Non-pigmented ciliary epithelial cell (primary cell): Measurements from ENCODE around the gene PEAK1.

ENCODE experiments used
- DNase-seq: peaks from one replicate; pipeline ENCODE4 v3.0.0-alpha.2; 2010; ENCODE audit warnings: low read depth

PEAK1 gene

GRCh38 chr15:77087213-77087612, 332.7 kb downstream of the PEAK1 start:
- DNase-seq: no peak

GRCh38 chr15:77085297-77085696, 334.6 kb downstream of the PEAK1 start:
- no peak for DNase-seq

DNA sequence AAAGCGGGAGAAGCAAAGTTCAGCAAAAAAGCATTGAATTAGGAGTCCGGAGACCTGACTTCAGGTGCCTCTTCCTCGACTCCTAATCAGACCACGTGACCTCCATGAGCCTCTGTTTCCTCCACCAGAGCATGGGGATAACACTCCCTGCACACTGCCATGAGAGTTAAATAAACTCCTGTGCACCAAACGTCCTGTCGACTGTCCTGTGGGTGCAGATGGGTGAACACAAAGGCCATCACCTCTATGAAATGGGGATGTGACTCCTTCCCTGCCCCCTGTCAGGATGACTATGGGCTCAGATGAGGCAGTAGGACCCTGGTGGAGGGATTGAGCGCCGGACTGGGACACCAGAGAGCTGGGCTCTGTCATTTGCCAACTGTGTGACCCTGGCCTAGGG, 335.5 kb downstream of the PEAK1 start:
- DNase-seq: no peak

- no peak for DNase-seq
These were observed 336.3 kb downstream of the PEAK1 start for GRCh38 chr15:77083381-77084160.

DNA sequence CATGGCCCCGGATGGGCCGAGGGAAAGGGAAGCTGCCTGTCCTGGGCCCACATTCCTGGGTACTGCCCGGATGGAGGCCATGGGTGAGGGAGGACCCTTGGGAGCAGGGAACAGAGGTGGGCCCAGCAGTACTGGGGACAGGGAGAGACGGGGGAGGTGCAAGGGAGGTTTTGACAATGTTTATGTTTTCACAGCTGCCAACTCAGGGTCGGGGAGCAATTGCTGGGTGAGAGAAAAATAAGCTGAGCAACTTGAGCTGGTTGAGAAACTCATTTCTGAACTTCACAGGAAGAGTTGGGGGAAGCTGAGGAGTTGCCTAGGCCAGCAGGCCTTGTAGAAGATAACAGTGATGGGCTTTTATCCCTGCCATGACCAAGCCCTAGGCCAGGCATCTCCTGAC, 337.9 kb downstream of the PEAK1 start:
- DNase-seq: no peak

GRCh38 chr15:77076323-77076915, 343.5 kb downstream of the PEAK1 start:
- no peak for DNase-seq

DNA sequence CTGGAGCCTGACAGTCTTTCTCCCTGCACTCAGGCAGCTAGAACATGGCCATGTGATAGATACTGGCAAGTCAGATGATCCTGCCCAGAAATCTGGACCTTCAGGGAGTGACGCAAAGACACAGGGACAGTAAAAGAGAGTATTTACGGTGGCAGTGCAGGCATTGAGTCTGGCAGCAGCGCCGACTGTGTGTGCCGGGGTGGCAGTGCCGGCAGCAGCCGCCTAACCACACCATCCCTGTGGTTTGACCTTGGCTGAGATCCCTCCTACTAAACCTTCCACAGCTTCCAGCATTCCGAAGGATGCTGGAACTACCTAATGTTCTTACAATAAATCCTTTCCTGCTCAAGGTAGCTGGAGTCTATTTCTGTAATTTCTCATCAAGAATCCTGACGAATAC, 344.4 kb downstream of the PEAK1 start:
- DNase-seq: no peak

DNA sequence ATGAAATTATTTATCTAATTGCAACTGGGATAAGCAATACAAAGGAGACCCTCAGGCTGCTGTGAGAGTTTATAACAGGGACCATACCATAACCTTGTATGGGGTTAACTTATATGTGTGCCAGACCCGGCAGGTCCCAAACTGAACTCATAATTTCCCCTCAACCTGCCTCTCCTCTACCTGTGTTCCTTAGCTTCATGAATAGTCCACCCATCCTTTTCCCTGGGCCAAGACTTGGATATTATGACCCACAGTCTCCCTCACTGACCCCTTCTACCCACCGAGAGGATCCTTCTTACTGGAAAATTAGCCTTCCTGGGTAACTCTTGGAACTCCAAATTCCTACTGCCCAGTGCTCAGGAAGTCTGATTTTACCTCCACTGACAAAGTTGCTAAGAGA, 345.6 kb downstream of the PEAK1 start:
- DNase-seq: no peak

GRCh38 chr15:77071305-77072223, 348.3 kb downstream of the PEAK1 start:
- DNase-seq: no peak

DNA sequence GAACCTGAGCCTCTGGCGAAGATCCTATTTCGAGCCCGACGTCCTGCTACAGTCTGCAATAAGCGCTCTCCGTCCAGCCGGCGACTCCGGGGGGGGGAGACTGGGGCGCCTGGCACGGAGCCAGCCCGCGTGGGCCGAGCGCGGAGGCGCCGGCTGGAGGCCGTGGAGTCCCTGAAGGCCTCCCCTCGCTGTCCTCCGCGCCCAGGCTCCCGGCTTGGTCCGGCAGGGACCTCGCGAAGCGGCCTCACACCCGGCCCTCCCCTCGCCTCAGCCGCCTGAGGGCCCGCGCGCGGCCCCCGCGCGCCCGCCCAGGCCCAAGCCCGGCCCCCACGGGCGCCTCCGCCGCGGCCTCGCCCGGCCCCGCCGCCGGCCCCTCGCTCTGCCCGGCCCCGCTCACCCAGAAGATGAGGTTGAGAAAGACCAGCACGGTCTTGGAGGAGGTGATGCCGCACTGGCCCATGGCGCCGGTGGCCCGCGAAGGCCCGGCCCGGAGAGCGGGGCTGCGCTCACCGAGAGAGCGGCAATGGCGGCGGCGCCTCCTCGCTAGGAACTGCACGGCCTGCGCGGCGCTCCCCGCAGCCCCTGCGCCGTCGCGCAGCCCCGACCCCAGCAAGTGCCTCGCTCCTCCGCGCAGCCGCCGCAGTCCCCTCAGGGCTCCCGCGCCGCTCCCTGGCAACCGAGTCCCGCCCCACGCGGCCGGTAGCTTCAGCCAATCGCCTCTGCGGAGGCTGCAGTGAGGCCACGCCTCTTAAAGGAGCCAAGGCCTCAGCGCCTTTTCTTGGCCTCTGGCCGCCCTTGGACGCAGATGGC, 349.2 kb downstream of the PEAK1 start, which contains the start of gene TSPAN3:
TSS of gene TSPAN3 (minus strand) at position 615 of the 810 bp plus-strand sequence. CDS start at position 460, 155 bp downstream.
- DNase-seq: peak; percentile 51

DNA sequence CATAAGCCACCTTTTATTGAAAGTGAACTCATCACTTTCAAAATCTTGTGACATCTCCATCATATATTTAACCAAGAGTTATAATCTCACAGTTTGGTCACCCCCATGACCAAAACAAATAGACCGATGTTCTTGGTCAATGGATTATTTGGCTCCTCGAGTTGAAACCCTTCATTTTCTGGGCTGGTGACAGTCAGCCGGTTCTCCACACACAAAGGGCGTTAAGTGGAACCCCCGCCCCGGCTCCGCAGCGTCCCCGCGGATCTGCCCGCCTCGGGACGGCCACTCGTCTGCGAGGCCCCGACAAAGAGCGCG, 349.8 kb downstream of the PEAK1 start:
- DNase-seq: no peak

DNA sequence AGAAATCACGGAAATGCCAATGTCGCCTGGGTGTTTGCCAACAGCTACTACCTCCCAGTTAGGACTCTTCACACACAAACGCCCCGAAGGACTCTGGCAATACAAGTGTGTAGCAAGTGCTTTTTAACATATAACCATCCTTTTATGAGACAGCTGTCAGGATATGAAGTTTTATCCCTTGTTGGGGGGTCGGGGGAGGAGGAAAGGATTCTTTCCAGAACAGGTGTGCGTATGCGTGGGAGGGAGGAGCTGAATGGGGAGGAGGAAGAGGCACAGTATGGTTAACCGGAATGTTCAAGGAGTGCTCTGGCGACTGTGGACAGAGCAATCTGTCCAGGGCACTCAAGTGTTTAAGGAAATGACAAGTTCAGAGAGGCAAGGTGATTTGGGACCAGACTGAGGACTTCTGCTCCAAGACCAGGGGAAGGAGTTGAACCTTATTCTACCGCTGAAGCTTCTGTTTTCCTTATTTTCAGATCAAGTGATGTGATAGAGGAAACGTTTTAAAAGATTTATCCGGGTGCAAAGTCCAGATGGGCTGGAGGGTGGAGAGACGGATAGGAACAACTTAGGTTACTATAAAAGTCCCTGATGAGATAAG, 350.3 kb downstream of the PEAK1 start:
- DNase-seq: no peak

GRCh38 chr15:77068633-77069032, 351.3 kb downstream of the PEAK1 start:
- no peak for DNase-seq

DNA sequence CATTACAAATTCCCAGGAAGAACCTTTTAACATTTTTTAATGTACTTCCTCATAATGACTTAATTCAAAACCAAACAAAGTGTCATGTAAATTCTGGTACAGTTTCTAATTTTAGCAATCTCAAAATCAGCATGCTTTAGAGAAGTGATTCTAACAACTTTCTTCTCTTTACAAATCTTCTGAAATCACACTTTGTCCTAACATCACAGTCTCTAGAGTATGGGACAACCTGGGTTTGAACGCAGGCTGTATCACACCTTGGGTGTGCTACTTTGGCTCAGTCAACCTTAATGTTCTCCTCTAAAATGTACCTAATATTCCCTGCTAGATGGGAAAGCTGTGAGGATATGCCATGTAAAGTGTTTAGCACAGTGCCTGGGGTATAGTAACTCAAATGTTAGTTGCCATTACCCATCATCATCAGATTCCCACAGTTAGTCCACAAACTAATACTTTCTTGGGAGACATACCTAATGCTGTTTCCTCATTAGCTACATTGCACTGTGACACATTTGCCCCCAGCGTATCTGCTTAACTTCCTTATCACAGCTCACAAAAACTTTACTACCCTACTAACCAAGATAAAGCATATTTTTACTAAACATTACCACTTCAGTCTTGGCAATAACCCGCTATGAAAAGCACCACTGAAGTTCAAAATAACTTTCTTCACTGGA, 352.1 kb downstream of the PEAK1 start:
- DNase-seq: no peak

DNA sequence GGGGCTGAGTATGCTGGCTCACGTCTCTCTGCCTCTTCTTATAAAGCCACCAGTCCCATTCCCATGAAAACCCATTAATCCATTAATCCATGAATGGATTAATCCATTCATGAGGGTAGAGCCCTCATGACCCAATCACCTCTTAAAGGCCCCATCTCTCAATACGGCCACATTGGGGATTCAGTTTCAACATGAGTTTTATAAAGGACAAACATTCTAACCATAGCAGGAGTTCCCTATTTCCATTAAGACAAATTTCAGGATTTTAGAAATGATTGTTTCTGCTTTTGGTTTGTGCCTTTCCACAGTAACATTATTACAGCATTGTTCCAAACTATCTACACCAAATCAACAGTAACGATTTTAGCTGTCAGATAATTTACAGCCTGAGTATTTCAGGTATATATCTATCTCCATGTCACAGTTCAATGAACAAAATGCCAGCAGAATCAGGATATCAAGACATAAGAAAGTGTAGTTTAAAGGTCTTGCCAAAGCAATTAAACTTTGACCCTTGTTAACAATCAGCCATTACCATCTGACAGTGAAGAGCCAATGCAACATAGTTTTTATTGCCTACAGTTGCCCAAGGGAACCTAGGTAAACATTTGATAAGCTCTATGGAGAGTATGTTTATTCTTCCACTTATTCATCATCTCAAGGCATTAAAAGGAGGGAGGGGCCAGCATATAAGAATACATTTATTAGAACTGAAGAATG, 352.8 kb downstream of the PEAK1 start:
- DNase-seq: no peak

DNA sequence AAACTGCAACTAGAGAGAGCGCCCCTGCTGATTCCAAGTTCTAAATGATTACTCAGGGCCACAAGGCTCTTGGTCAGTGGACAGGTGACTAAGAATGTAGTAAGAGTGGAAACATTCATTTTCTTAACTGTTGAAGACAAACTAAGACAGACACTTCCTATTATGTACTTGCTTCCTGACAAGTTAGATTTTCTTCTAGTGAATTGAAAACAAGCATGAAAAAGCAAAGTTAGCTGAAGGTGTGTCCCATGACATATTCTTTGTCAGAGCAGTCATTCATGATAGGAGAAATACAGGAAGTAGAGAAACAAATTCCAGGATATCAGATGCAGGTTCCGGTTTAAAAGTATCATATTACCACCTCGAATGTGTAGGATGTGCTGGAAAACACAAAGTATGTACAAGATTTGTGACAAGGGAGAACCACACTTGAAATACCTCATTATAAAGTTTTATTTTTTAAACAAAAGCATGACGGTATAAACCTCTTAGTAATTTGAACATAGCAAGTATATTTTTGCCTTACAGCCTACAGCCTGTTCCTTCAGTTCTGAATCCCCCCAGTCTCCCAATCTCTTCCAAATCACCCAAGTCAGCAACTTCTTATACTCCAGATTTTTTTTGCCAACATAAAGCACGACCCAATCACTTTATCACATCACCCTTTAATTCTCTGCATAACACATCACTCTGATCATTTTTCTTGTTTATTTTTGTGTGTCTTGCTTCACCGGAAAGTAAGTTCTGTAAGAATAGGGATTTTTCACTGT, 355.2 kb downstream of the PEAK1 start:
- no peak for DNase-seq

- DNase-seq: no peak
These were observed 355.8 kb downstream of the PEAK1 start for GRCh38 chr15:77064063-77064462.

GRCh38 chr15:77063249-77063648, 356.7 kb downstream of the PEAK1 start:
- DNase-seq: no peak

DNA sequence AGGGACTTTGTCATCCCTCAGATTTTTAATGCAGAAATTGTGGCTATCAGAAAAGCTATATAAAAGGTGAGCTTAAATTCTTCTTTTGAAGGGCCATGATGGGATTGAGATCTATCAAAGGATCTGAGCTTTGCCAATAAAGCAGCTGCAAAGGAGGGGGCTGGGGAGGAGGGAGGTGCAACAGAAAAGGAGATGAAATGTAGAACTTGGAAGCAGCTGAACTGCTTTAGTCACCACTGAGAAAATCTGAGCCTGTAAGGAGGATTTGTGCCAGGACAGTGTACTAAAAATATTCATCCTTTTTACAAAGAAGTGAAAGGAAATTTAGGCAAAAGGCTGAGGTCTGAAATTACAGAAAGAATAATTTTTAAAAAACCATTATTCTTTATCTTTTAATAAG, 359.4 kb downstream of the PEAK1 start:
- DNase-seq: no peak
